K562 (cell line): ENCODE data around the gene SPRR2D.

ENCODE experiments used
- ATF2 ChIP-seq: sonication (generic); formaldehyde crosslinking; IDR thresholded peaks from 2 replicates; pipeline ENCODE4 v1.8.1; 2022; ENCODE audit warnings: missing genetic modification reagents
- CREB1 ChIP-seq, 2 experiments: sonication (generic) in 1 of 2; formaldehyde crosslinking in 1 of 2; IDR thresholded peaks; 2 replicates each; pipeline versions ENCODE4 v1.6.1 to v1.8.0; 2012 to 2022; ENCODE audit warnings: inconsistent platforms in 1 of 2, mild to moderate bottlenecking in 1 of 2, missing genetic modification reagents in 1 of 2, moderate library complexity in 1 of 2
- CTCF ChIP-seq, 3 experiments: IDR thresholded peaks in 2 of 3; conservative IDR thresholded peaks in 1 of 3; 2 replicates each; pipeline ENCODE4 v1.5.1; 2011 to 2012; ENCODE audit warnings: low read length in 3 of 3, mild to moderate bottlenecking in 3 of 3, control low read depth in 2 of 3, improper control_type of control experiment in 1 of 3, inconsistent platforms in 1 of 3, low read depth in 1 of 3, mixed read lengths in 1 of 3, moderate library complexity in 1 of 3; ENCODE audit not compliant: insufficient read depth in 2 of 3
- ILK ChIP-seq: fragments of 450-650 bp; IDR thresholded peaks from 2 replicates; pipeline ENCODE4 v1.6.1; 2016; ENCODE audit warnings: missing genetic modification characterization, low read depth, mild to moderate bottlenecking, missing compliant biosample characterization, moderate library complexity, borderline replicate concordance
- NCOR1 ChIP-seq: fragments of 450-650 bp; IDR thresholded peaks from 2 replicates; pipeline ENCODE4 v1.6.1; 2016; ENCODE audit warnings: mild to moderate bottlenecking, moderate library complexity
- POLR2A ChIP-seq: fragments of 450-650 bp; conservative IDR thresholded peaks from 2 replicates; pipeline ENCODE4 v1.6.1; 2016
- PREB ChIP-seq: sonication (generic); formaldehyde crosslinking; IDR thresholded peaks from 2 replicates; pipeline ENCODE4 v1.8.1; 2023; ENCODE audit warnings: mild to moderate bottlenecking, missing genetic modification reagents
- SRF ChIP-seq, 2 experiments: fragments of 250-450, 450-650 bp in 1 of 2; sonication (Bioruptor Pico) in 1 of 2; sonication (generic) in 1 of 2; formaldehyde crosslinking; IDR thresholded peaks; 2 replicates each; pipeline versions ENCODE4 v1.5.0 to v1.5.1; 2020 to 2022; ENCODE audit warnings: mild to moderate bottlenecking in 1 of 2, missing genetic modification reagents in 1 of 2
- ZBTB17 ChIP-seq: fragments of 450-650 bp; formaldehyde crosslinking; IDR thresholded peaks from 2 replicates; pipeline ENCODE4 v1.4.0; 2020; ENCODE audit warnings: mild to moderate bottlenecking
- ZNF232 ChIP-seq: sonication (generic); formaldehyde crosslinking; IDR thresholded peaks from 2 replicates; pipeline ENCODE4 v1.8.0; 2022; ENCODE audit warnings: mild to moderate bottlenecking, missing genetic modification reagents
- ZNF274 ChIP-seq: IDR thresholded peaks from 2 replicates; pipeline ENCODE4 v1.6.1; 2011; ENCODE audit warnings: low read depth, mild to moderate bottlenecking, low read length, moderate library complexity, borderline replicate concordance
- ZNF75A ChIP-seq: fragments of 450-650 bp; formaldehyde crosslinking; IDR thresholded peaks from 2 replicates; pipeline ENCODE4 v1.4.0; 2020; ENCODE audit warnings: mild to moderate bottlenecking

- no peak for TF ChIP-seq ILK (tag)
- TF ChIP-seq SRF (CRISPR knock-in tag; IDR thresholded peaks at IDR 0.05) = no peak
- no peak for TF ChIP-seq ZNF232 (CRISPR knock-in tag)
- no peak for TF ChIP-seq ZBTB17 (CRISPR knock-in tag)
- 0 out of 2 replicates have a peak, but pooled peaks have one; percentile 27 for TF ChIP-seq CREB1 (IDR thresholded peaks at IDR 0.05)
- TF ChIP-seq CREB1 (CRISPR knock-in tag; IDR thresholded peaks at IDR 0.05) = 0 out of 2 replicates have a peak, but pooled peaks have one; percentile 22
- TF ChIP-seq POLR2A = no peak
- peak; percentile 89 for TF ChIP-seq NCOR1
- no peak for TF ChIP-seq PREB (CRISPR knock-in tag)
- TF ChIP-seq ZNF274 = no peak
- no peak; a peak in 1 of 6 replicates for TF ChIP-seq CTCF (IDR thresholded peaks at IDR 0.05 in 2 of 3, conservative IDR thresholded peaks at IDR 0.05 in 1 of 3; ENCODE audit: insufficient read depth in 2 of 3, low read depth in 1 of 3, low read length in 3 of 3)
- TF ChIP-seq ATF2 (CRISPR knock-in tag) = no peak
- no peak for TF ChIP-seq ZNF75A (CRISPR knock-in tag)
These were observed 18.2 kb upstream of the SPRR2D start for GRCh38 chr1:153058826-153059784.
